Liver (tissue), 9 donors: ENCODE measurements around the gene AKAP7. TPM values are rescaled to one million over a fixed set of nuclear protein-coding genes. Genes with fewer than 3 reads are reported as not detected.

Experiments
- DNase-seq: peaks from one replicate; pipeline ENCODE4 v3.0.0-alpha.2; 2017; ENCODE audit warnings: low spot score
- H3K27ac ChIP-seq, 2 donors: one replicate each; pipeline ENCODE4 v1.7.0; 2013; ENCODE audit warnings: inconsistent platforms in 2 of 2, low read length in 2 of 2, control low read depth in 1 of 2, low read depth in 1 of 2, mild to moderate bottlenecking in 1 of 2
- H3K27me3 ChIP-seq, 4 donors: one replicate each; pipeline versions ENCODE4 v1.6.1 to v1.7.0; 2013; ENCODE audit warnings: low read length in 3 of 4, inconsistent platforms in 1 of 4, mild to moderate bottlenecking in 1 of 4, moderate library complexity in 1 of 4; ENCODE audit not compliant: control insufficient read depth in 4 of 4, insufficient read depth in 4 of 4
- H3K36me3 ChIP-seq, 4 donors: one replicate each; pipeline versions ENCODE4 v1.6.1 to v1.7.0; 2013; ENCODE audit warnings: low read length in 3 of 4, mild to moderate bottlenecking in 3 of 4, low read depth in 1 of 4, moderate library complexity in 1 of 4; ENCODE audit not compliant: control insufficient read depth in 4 of 4, insufficient read depth in 3 of 4
- H3K4me1 ChIP-seq, 4 donors: one replicate each; pipeline versions ENCODE4 v1.6.1 to v1.7.0; 2013; ENCODE audit warnings: low read length in 3 of 4, mild to moderate bottlenecking in 3 of 4, moderate library complexity in 1 of 4; ENCODE audit not compliant: control insufficient read depth in 4 of 4, insufficient read depth in 4 of 4
- H3K4me3 ChIP-seq, 3 donors: one replicate each; pipeline versions ENCODE4 v1.6.1 to v1.7.0; 2013; ENCODE audit warnings: low read length in 3 of 3, control low read depth in 1 of 3, low read depth in 1 of 3, mild to moderate bottlenecking in 1 of 3
- H3K9ac ChIP-seq, 2 donors: one replicate each; pipeline ENCODE4 v1.7.0; 2013; ENCODE audit warnings: low read length in 2 of 2, mild to moderate bottlenecking in 2 of 2, moderate library complexity in 2 of 2, control low read depth in 1 of 2, low read depth in 1 of 2
- H3K9me3 ChIP-seq, 4 donors: one replicate each; pipeline versions ENCODE4 v1.6.1 to v1.7.0; 2013; ENCODE audit warnings: low read length in 3 of 4; ENCODE audit not compliant: control insufficient read depth in 4 of 4
- EGR1 ChIP-seq, 2 donors: IDR thresholded peaks; 2 replicates each; pipeline ENCODE4 v1.6.1; 2016 to 2018; ENCODE audit warnings: antibody characterized with exemption in 2 of 2, low read depth in 2 of 2
- FOXA2 ChIP-seq: IDR thresholded peaks from 2 replicates; pipeline ENCODE4 v1.6.1; 2016; ENCODE audit warnings: antibody characterized with exemption
- HNF4A ChIP-seq, 2 donors: conservative IDR thresholded peaks; 2 replicates each; pipeline ENCODE4 v1.6.1; 2016; ENCODE audit warnings: antibody characterized with exemption in 2 of 2, mild to moderate bottlenecking in 2 of 2
- HNF4G ChIP-seq: IDR thresholded peaks from 2 replicates; pipeline ENCODE4 v1.6.1; 2016; ENCODE audit warnings: antibody characterized with exemption
- MAX ChIP-seq: IDR thresholded peaks from 2 replicates; pipeline ENCODE4 v1.6.1; 2016; ENCODE audit warnings: antibody characterized with exemption
- NR2F2 ChIP-seq: IDR thresholded peaks from 2 replicates; pipeline ENCODE4 v1.6.1; 2016; ENCODE audit warnings: antibody characterized with exemption
- RXRA ChIP-seq, 2 donors: IDR thresholded peaks; 2 replicates each; pipeline ENCODE4 v1.6.1; 2017 to 2018; ENCODE audit warnings: antibody characterized with exemption in 2 of 2, mild to moderate bottlenecking in 1 of 2
- SP1 ChIP-seq: IDR thresholded peaks from 2 replicates; pipeline ENCODE4 v1.6.1; 2018; ENCODE audit warnings: antibody characterized with exemption, mild to moderate bottlenecking
- TAF1 ChIP-seq: conservative IDR thresholded peaks from 2 replicates; pipeline ENCODE4 v1.6.1; 2016; ENCODE audit warnings: antibody characterized with exemption, mild to moderate bottlenecking
- YY1 ChIP-seq: IDR thresholded peaks from 2 replicates; pipeline ENCODE4 v1.6.1; 2016; ENCODE audit warnings: antibody characterized with exemption, mild to moderate bottlenecking
- ZBTB33 ChIP-seq: IDR thresholded peaks from 2 replicates; pipeline ENCODE4 v1.6.1; 2016; ENCODE audit warnings: antibody characterized with exemption
- WGBS: extraction: QIAGEN DNeasy Blood & Tissue Kit; methylation state at CpG from one replicate; pipeline ENCODE4 v1.1.7; 2013; 5-methylcytosine and 5-hydroxymethylcytosine counted together
- polyA plus RNA-seq, 2 donors: library from polyadenylated mRNA; stranded (reverse) in 1 of 2; unstranded in 1 of 2; fragments of 200-250 nt in 1 of 2; fragments of >200 nt in 1 of 2; fragmentation: Nextera tagmentation in 1 of 2; extraction: Ambion mirVana in 1 of 2; gene quantifications; one replicate each; pipeline versions ENCODE4 v1.2.1 to v1.2.3, GENCODE V29; 2013 to 2015
- total RNA-seq, 2 donors: library from RNA; depleted of rRNA; stranded (reverse); fragments of >200 nt; gene quantifications; one replicate each; pipeline ENCODE4 v1.2.3, GENCODE V29; 2014
- TF ChIP-seq, protein P1 (sequence below): IDR thresholded peaks from 2 replicates; pipeline ENCODE4 v1.6.1; 2016; ENCODE audit warnings: antibody characterized with exemption, mild to moderate bottlenecking
- TF ChIP-seq, protein P2 (sequence below): fragments of 150-350 bp; IDR thresholded peaks from 2 replicates; pipeline ENCODE4 v1.5.1; 2017; ENCODE audit warnings: improper control_type of control experiment, low read depth, low read length; ENCODE audit not compliant: missing input control
- TF ChIP-seq, protein P3 (sequence below): IDR thresholded peaks from 2 replicates; pipeline ENCODE4 v1.6.1; 2016; ENCODE audit warnings: antibody characterized with exemption
- donor health status: healthy.
- donor health status: healthy.
- donor health status: healthy.
- donor health status: healthy.
- donor health status: healthy.

The AKAP7 gene
- total and polyA plus RNA-seq, 4 donors, result 7.9 to 25.4 (median 17.7) TPM

DNA sequence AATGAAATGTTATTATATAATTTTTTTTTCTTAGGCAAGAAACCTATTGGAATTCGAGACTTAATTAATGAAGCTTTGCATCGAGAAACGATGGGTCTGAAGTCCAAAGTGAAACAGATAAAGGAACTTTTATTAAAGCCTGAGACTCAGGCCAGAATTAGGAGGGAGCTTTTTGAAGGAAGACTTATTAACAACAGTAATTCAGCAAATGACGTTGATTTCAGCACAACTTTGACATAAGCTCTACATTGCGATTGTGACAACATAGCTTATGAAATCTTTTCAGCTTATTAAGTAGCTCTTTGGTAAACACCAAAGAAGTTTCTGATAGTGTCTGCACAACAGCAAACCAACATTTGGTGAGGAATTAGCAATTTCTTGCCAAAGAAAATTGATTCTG is 147.1 kb downstream of the AKAP7 start:
- TF ChIP-seq HNF4G (no peak), SP1 (no peak), ZBTB33 (no peak), TAF1 (no peak), FOXA2 (no peak), NR2F2 (no peak), EGR1 (IDR thresholded peaks at IDR 0.05; ENCODE audit: low read depth in 2 of 2) (no peak), YY1 (no peak), MAX (no peak)
- TF ChIP-seq, protein P1, sequence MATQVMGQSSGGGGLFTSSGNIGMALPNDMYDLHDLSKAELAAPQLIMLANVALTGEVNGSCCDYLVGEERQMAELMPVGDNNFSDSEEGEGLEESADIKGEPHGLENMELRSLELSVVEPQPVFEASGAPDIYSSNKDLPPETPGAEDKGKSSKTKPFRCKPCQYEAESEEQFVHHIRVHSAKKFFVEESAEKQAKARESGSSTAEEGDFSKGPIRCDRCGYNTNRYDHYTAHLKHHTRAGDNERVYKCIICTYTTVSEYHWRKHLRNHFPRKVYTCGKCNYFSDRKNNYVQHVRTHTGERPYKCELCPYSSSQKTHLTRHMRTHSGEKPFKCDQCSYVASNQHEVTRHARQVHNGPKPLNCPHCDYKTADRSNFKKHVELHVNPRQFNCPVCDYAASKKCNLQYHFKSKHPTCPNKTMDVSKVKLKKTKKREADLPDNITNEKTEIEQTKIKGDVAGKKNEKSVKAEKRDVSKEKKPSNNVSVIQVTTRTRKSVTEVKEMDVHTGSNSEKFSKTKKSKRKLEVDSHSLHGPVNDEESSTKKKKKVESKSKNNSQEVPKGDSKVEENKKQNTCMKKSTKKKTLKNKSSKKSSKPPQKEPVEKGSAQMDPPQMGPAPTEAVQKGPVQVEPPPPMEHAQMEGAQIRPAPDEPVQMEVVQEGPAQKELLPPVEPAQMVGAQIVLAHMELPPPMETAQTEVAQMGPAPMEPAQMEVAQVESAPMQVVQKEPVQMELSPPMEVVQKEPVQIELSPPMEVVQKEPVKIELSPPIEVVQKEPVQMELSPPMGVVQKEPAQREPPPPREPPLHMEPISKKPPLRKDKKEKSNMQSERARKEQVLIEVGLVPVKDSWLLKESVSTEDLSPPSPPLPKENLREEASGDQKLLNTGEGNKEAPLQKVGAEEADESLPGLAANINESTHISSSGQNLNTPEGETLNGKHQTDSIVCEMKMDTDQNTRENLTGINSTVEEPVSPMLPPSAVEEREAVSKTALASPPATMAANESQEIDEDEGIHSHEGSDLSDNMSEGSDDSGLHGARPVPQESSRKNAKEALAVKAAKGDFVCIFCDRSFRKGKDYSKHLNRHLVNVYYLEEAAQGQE, result no peak
- TF ChIP-seq, protein P2, sequence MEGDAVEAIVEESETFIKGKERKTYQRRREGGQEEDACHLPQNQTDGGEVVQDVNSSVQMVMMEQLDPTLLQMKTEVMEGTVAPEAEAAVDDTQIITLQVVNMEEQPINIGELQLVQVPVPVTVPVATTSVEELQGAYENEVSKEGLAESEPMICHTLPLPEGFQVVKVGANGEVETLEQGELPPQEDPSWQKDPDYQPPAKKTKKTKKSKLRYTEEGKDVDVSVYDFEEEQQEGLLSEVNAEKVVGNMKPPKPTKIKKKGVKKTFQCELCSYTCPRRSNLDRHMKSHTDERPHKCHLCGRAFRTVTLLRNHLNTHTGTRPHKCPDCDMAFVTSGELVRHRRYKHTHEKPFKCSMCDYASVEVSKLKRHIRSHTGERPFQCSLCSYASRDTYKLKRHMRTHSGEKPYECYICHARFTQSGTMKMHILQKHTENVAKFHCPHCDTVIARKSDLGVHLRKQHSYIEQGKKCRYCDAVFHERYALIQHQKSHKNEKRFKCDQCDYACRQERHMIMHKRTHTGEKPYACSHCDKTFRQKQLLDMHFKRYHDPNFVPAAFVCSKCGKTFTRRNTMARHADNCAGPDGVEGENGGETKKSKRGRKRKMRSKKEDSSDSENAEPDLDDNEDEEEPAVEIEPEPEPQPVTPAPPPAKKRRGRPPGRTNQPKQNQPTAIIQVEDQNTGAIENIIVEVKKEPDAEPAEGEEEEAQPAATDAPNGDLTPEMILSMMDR, result no peak
- TF ChIP-seq, protein P3, sequence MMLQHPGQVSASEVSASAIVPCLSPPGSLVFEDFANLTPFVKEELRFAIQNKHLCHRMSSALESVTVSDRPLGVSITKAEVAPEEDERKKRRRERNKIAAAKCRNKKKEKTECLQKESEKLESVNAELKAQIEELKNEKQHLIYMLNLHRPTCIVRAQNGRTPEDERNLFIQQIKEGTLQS, result no peak
- Histone ChIP-seq H3K9ac (no peak overlapping the region), H3K36me3 (no peaks in the 10 kb centered on the region), H3K4me1 (peaks cover 4 to 21% (median 17%) of the 10 kb centered on the region in 4 donors), H3K27ac (no peak overlapping the region), H3K27me3 (no peaks in the 10 kb centered on the region), H3K9me3 (no peaks in the 10 kb centered on the region), H3K4me3 (no peak overlapping the region)
- WGBS, result 45% methylated on average over 5 of the region's 5 CpGs
- DNase-seq, result no peak

- WGBS, result 95% methylated on average over 7 of the region's 7 CpGs
- no peak for TF ChIP-seq ZBTB33
- no peak for TF ChIP-seq EGR1 (IDR thresholded peaks at IDR 0.05; ENCODE audit: low read depth in 2 of 2)
- TF ChIP-seq NR2F2, result no peak
- TF ChIP-seq YY1, result no peak
- TF ChIP-seq, protein P2, result no peak
- no peak for TF ChIP-seq HNF4G
- TF ChIP-seq, protein P3, result no peak
- no peak for TF ChIP-seq HNF4A (conservative IDR thresholded peaks at IDR 0.05)
- no peak for TF ChIP-seq SP1
- TF ChIP-seq MAX, result no peak
- TF ChIP-seq RXRA (IDR thresholded peaks at IDR 0.05), result no peak
Measured at GRCh38 chr6:131283466-131284175, 148.4 kb downstream of the AKAP7 start.

More at GRCh38 chr6:131283466-131284175, 148.4 kb downstream of the AKAP7 start:
- no peak for DNase-seq
- no peaks in the 10 kb centered on the region for H3K9me3 ChIP-seq
- H3K4me3 ChIP-seq, result no peak overlapping the region
- H3K4me1 ChIP-seq, result peaks cover 4 to 21% (median 17%) of the 10 kb centered on the region in 4 donors
- H3K36me3 ChIP-seq, result no peaks in the 10 kb centered on the region
- no peak overlapping the region for H3K27ac ChIP-seq
- H3K9ac ChIP-seq, result no peak overlapping the region
- H3K27me3 ChIP-seq, result no peaks in the 10 kb centered on the region
